Stimulated activated CD4-positive, alpha-beta T cell treated with anti-CD3 and anti-CD28 coated beads, Interleukin-2, amount 100 ng/mL, for 24 hours (primary cell): ENCODE results near the gene PURB.
A peak's percentile ranks its signal among the peaks of the same experiment; 100 is the strongest.
"Not testable (repeated sequence)": the region's sequence is repeated elsewhere in the genome, so short reads cannot be mapped to it uniquely, and the experiment has no call there.

Experiments used
- DNase-seq, 2 donors: peaks; one replicate each; pipeline ENCODE4 v3.0.0-alpha.2; 2020

PURB gene

GRCh38 chr7:44849885-44850544 lies 35.3 kb downstream of the PURB start:
- no peak for DNase-seq

GRCh38 chr7:44849259-44849884 lies 36.0 kb downstream of the PURB start:
- DNase-seq = no peak

- peak; percentile 100 for DNase-seq
Observed at GRCh38 chr7:44847920-44848634, 37.3 kb downstream of the PURB start, which contains the start of gene H2AZ2. Gene H2AZ2 (minus strand): TSS chr7:44848087. CDS start chr7:44847971, 116 bp downstream.

- DNase-seq = peak; percentile 83 to 85
Observed at GRCh38 chr7:44847509-44847919, 37.8 kb downstream of the PURB start.

GRCh38 chr7:44846816-44847508 lies 38.4 kb downstream of the PURB start:
- DNase-seq = no peak

GRCh38 chr7:44846390-44846789 lies 38.9 kb downstream of the PURB start:
- peak in 1 of 2 donors; percentile 23 for DNase-seq

GRCh38 chr7:44845451-44845850 lies 39.9 kb downstream of the PURB start:
- DNase-seq = no peak

- not testable (repeated sequence) for DNase-seq
Observed at GRCh38 chr7:44843440-44843839, 41.9 kb downstream of the PURB start.

GRCh38 chr7:44842675-44843074 lies 42.7 kb downstream of the PURB start:
- not testable (repeated sequence) for DNase-seq

- no peak for DNase-seq
Observed at GRCh38 chr7:44838751-44839150, 46.6 kb downstream of the PURB start.

- DNase-seq = no peak
Observed at GRCh38 chr7:44827567-44827966, 57.8 kb downstream of the PURB start.
